Keratinocyte (primary cell): ENCODE data around the gene TNFRSF4.

Source experiments
- EZH2 ChIP-seq: IDR thresholded peaks from one replicate; pipeline ENCODE4 v1.6.1; 2012; ENCODE audit warnings: inconsistent platforms, mild to moderate bottlenecking, low read length, moderate library complexity
- TF ChIP-seq, protein P1 (sequence below), 3 experiments: IDR thresholded peaks in 1 of 3; conservative IDR thresholded peaks in 1 of 3; optimal IDR thresholded peaks in 1 of 3; 2 replicates in 2 of 3; 3 replicates in 1 of 3; pipeline versions ENCODE3 to v1.5.1; 2011; ENCODE audit warnings: low read length in 3 of 3, mild to moderate bottlenecking in 3 of 3, moderate library complexity in 2 of 3, control low read depth in 1 of 3, inconsistent platforms in 1 of 3; ENCODE audit not compliant: insufficient read depth in 2 of 3; ENCODE audit errors: extremely low read depth in 1 of 3

- TF ChIP-seq, protein P1, sequence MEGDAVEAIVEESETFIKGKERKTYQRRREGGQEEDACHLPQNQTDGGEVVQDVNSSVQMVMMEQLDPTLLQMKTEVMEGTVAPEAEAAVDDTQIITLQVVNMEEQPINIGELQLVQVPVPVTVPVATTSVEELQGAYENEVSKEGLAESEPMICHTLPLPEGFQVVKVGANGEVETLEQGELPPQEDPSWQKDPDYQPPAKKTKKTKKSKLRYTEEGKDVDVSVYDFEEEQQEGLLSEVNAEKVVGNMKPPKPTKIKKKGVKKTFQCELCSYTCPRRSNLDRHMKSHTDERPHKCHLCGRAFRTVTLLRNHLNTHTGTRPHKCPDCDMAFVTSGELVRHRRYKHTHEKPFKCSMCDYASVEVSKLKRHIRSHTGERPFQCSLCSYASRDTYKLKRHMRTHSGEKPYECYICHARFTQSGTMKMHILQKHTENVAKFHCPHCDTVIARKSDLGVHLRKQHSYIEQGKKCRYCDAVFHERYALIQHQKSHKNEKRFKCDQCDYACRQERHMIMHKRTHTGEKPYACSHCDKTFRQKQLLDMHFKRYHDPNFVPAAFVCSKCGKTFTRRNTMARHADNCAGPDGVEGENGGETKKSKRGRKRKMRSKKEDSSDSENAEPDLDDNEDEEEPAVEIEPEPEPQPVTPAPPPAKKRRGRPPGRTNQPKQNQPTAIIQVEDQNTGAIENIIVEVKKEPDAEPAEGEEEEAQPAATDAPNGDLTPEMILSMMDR (optimal IDR thresholded peaks at IDR 0.05 in 1 of 3, IDR thresholded peaks at IDR 0.05 in 1 of 3, conservative IDR thresholded peaks at IDR 0.05 in 1 of 3; ENCODE audit: extremely low read depth in 1 of 3, insufficient read depth in 2 of 3, low read length in 3 of 3), result no peak
- no peak for TF ChIP-seq EZH2
Observed at GRCh38 chr1:1213345-1214265, at the start of gene TNFRSF4.
